Astrocyte (in vitro differentiated cells and primary cell): Measurements from ENCODE around the gene VDAC1. TPM values are rescaled to one million over a fixed set of nuclear protein-coding genes. Genes with fewer than 3 reads are reported as not detected.

Experiments used
- DNase-seq: peaks from one replicate; pipeline ENCODE4 v3.0.0-alpha.2; 2010; ENCODE audit warnings: low read depth
- FAIRE-seq: peaks from 2 replicates; lab custom pipeline; 2011; peaks lifted over from hg19 to GRCh38; lab: Jason Lieb, UNC
- H2AFZ ChIP-seq: 2 replicates; pipeline ENCODE4 v1.6.0; 2012; ENCODE audit warnings: low read depth, low read length, inconsistent platforms
- H3K27ac ChIP-seq: 2 replicates; pipeline ENCODE4 v1.5.1; 2011; ENCODE audit warnings: low read depth, low read length, inconsistent platforms
- H3K27me3 ChIP-seq: 2 replicates; pipeline ENCODE4 v1.6.0; 2011; ENCODE audit warnings: low read length, inconsistent platforms; ENCODE audit not compliant: insufficient read depth
- H3K36me3 ChIP-seq: 2 replicates; pipeline ENCODE4 v1.5.1; 2011; ENCODE audit warnings: low read length, inconsistent platforms; ENCODE audit not compliant: insufficient read depth
- H3K4me1 ChIP-seq: 2 replicates; pipeline ENCODE4 v1.5.1; 2011; ENCODE audit warnings: low read length, inconsistent platforms; ENCODE audit not compliant: insufficient read depth
- H3K4me2 ChIP-seq: 2 replicates; pipeline ENCODE4 v1.6.0; 2012; ENCODE audit warnings: low read length, inconsistent platforms
- H3K4me3 ChIP-seq: 2 replicates; pipeline ENCODE4 v1.5.1; 2011; ENCODE audit warnings: low read depth, mild to moderate bottlenecking, low read length, inconsistent platforms; ENCODE audit not compliant: insufficient read depth
- H3K79me2 ChIP-seq: 2 replicates; pipeline ENCODE4 v1.6.0; 2012; ENCODE audit warnings: mild to moderate bottlenecking, low read length, inconsistent platforms; ENCODE audit not compliant: insufficient read depth
- H3K9ac ChIP-seq: 2 replicates; pipeline ENCODE4 v1.6.0; 2012; ENCODE audit warnings: mild to moderate bottlenecking, low read length, inconsistent platforms
- H3K9me3 ChIP-seq: 2 replicates; pipeline ENCODE4 v1.5.1; 2012; ENCODE audit warnings: low read depth, mild to moderate bottlenecking, low read length, inconsistent platforms; ENCODE audit not compliant: insufficient read depth
- H4K20me1 ChIP-seq: 2 replicates; pipeline ENCODE4 v1.6.0; 2012; ENCODE audit warnings: low read length, inconsistent platforms; ENCODE audit not compliant: insufficient read depth
- H3K27ac Mint-ChIP-seq: one replicate; pipeline ENCODE4 v1.8.0; 2021; ENCODE audit warnings: mild to moderate bottlenecking, mixed read lengths; ENCODE audit not compliant: unreplicated experiment
- H3K27me3 Mint-ChIP-seq: one replicate; pipeline ENCODE4 v1.8.0; 2021; ENCODE audit warnings: low read depth, mixed read lengths; ENCODE audit not compliant: unreplicated experiment
- H3K36me3 Mint-ChIP-seq: one replicate; pipeline ENCODE4 v1.8.0; 2021; ENCODE audit warnings: low read depth, mixed read lengths; ENCODE audit not compliant: unreplicated experiment
- H3K4me1 Mint-ChIP-seq: one replicate; pipeline ENCODE4 v1.8.0; 2021; ENCODE audit warnings: low read depth, mixed read lengths; ENCODE audit not compliant: unreplicated experiment
- H3K4me3 Mint-ChIP-seq: one replicate; pipeline ENCODE4 v1.8.0; 2021; ENCODE audit warnings: mild to moderate bottlenecking, moderate library complexity, mixed read lengths; ENCODE audit not compliant: unreplicated experiment
- H3K9me3 Mint-ChIP-seq: one replicate; pipeline ENCODE4 v1.8.0; 2021; ENCODE audit warnings: mild to moderate bottlenecking, mixed read lengths; ENCODE audit not compliant: unreplicated experiment
- EZH2 ChIP-seq: IDR thresholded peaks from 2 replicates; pipeline ENCODE4 v1.6.1; 2012; ENCODE audit warnings: mild to moderate bottlenecking, low read length, inconsistent platforms; ENCODE audit not compliant: insufficient read depth
- total RNA-seq: library from RNA; stranded (reverse); gene quantifications from 2 replicates; pipeline ENCODE4 v1.2.1, GENCODE V29; 2021
- TF ChIP-seq, protein P1 (sequence below): IDR thresholded peaks from 2 replicates; pipeline ENCODE4 v1.5.1; 2011; ENCODE audit warnings: low read depth, mild to moderate bottlenecking, inconsistent platforms, low read length, moderate library complexity; ENCODE audit not compliant: insufficient read depth

The VDAC1 gene
- total RNA-seq, 1 donor from 2014 or later = 364 TPM

DNA sequence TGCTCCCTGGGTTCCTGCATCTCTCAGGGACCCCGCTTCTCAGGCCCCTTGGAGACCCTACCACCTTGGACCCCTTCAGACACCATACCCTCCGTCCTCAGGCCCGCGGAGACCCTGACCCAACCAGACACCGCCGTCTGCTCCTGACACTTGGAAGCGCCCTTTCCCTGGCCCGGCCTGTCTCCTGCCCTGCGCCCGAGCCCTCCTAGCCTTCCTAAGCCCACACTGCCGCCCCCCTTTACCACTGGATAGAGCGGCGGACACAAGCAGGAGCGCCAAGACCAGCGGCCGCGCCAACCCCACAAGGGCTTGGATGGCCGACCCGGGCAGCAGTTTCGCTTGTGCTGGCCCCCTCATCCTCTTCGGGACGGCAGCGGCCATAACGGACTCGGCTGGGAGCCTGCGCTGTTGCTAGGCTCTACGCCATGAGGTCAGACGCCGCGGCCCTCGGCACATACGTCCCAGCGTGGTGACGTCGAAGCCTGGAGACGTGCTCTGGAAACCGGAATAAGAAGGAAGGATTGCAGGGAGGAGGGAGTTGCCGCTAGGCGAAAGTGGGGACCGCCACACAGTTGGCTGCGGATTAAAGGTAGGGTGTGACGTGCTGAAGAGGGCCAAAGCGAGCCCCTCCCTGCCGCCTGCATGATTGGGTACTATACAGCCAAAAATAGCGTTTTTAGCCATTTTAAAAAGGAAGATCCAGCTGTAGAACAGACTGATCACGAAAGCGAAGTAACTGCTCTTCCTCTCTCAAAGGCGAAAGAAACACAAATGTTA, 36.4 kb downstream of the VDAC1 start, which contains the start of gene C5orf15:
Gene C5orf15, minus strand, starts transcription at position 422 of the 777 bp plus-strand sequence. Its CDS starts 41 bp downstream, at position 381.
- Histone ChIP-seq H3K9ac (peak within 1 kb of the TSS; percentile 99), H3K4me2 (peak within 1 kb of the TSS; percentile 99), H2AFZ (peak within 1 kb of the TSS; percentile 91), H4K20me1 (no peaks in the 10 kb centered on the region), H3K27me3 (no peaks in the 10 kb centered on the region), H3K36me3 (peaks cover 16% of the 10 kb centered on the region), H3K4me1 (peaks cover 11% of the 10 kb centered on the region), H3K27ac (peak within 1 kb of the TSS; percentile 97), H3K79me2 (peaks cover 47% of the 10 kb centered on the region), H3K4me3 (peak within 1 kb of the TSS; percentile 95), H3K9me3 (no peaks in the 10 kb centered on the region)
- TF ChIP-seq EZH2 = no peak
- TF ChIP-seq, protein P1, sequence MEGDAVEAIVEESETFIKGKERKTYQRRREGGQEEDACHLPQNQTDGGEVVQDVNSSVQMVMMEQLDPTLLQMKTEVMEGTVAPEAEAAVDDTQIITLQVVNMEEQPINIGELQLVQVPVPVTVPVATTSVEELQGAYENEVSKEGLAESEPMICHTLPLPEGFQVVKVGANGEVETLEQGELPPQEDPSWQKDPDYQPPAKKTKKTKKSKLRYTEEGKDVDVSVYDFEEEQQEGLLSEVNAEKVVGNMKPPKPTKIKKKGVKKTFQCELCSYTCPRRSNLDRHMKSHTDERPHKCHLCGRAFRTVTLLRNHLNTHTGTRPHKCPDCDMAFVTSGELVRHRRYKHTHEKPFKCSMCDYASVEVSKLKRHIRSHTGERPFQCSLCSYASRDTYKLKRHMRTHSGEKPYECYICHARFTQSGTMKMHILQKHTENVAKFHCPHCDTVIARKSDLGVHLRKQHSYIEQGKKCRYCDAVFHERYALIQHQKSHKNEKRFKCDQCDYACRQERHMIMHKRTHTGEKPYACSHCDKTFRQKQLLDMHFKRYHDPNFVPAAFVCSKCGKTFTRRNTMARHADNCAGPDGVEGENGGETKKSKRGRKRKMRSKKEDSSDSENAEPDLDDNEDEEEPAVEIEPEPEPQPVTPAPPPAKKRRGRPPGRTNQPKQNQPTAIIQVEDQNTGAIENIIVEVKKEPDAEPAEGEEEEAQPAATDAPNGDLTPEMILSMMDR = no peak
- no peaks in the 10 kb centered on the region for H3K9me3 Mint-ChIP-seq
- DNase-seq (peak; percentile 98), FAIRE-seq (no peak)
- peaks cover 26% of the 10 kb centered on the region for H3K4me1 Mint-ChIP-seq
- H3K36me3 Mint-ChIP-seq = peaks cover 7% of the 10 kb centered on the region
- H3K27me3 Mint-ChIP-seq = no peaks in the 10 kb centered on the region
- H3K27ac Mint-ChIP-seq = peak within 1 kb of the TSS; percentile 99
- peak within 1 kb of the TSS; percentile 99 for H3K4me3 Mint-ChIP-seq

DNA sequence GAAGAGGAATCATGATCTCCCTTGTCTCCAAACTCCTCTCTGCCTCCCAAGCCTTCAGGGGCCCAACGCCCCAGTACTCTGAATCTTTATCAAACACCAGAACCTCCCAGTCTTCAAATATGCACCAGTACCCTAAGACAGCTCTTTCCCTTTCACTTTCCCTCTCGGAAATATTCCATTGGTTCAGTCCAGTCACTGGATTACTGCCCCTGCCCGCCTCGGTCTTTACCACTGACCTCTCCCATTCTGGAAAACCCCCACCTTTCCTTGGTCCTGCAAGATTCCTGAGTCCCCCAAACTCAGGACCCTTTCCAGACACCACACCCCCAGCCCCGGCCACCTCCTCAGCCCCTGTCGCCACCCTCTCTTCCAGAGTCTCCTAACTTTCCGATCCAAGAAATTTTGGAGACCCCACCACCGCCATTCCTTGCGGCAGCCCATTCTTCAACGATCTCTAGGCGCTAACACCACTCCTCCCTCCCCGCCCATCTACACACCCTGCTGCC, 37.0 kb downstream of the VDAC1 start:
- peak overlapping the region; percentile 95 for H3K4me3 ChIP-seq
- H3K27ac ChIP-seq = peak overlapping the region; percentile 97
- H3K4me1 ChIP-seq = peaks cover 15% of the 10 kb centered on the region
- peaks cover 2% of the 10 kb centered on the region for H4K20me1 ChIP-seq
- no peaks in the 10 kb centered on the region for H3K27me3 ChIP-seq
- H3K79me2 ChIP-seq = peaks cover 48% of the 10 kb centered on the region
- Mint-ChIP-seq H3K4me3 (peak overlapping the region; percentile 99), H3K9me3 (no peaks in the 10 kb centered on the region), H3K36me3 (peaks cover 5% of the 10 kb centered on the region), H3K27ac (peak overlapping the region; percentile 99), H3K4me1 (peaks cover 32% of the 10 kb centered on the region), H3K27me3 (no peaks in the 10 kb centered on the region)
- no peak for FAIRE-seq
- peak overlapping the region; percentile 99 for H3K9ac ChIP-seq
- H3K9me3 ChIP-seq = no peaks in the 10 kb centered on the region
- peak overlapping the region; percentile 99 for H3K4me2 ChIP-seq
- peak overlapping the region; percentile 91 for H2AFZ ChIP-seq
- TF ChIP-seq EZH2 = no peak
- TF ChIP-seq, protein P1 = no peak
- H3K36me3 ChIP-seq = peaks cover 9% of the 10 kb centered on the region
- DNase-seq = no peak

DNA sequence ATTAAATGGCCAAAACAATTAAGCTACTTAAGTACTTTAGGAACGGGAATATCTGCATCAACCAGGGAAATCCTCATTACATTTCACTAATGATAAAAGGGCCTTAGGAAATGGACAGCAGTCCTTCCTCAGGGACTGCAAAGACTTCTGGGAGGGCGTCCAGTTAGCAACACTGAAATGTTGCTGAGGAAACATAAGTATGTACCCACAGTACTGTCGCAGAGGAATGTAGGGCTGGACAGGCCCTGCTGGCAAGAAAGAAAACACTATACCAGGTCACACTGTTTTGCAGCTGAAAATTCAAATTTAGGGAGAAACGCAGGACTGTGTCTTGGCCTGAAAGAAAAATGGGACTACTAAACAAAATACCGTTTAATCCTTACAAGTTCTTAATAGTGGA, 37.7 kb downstream of the VDAC1 start:
- Histone ChIP-seq H3K9me3 (no peaks in the 10 kb centered on the region), H3K4me2 (peak overlapping the region; percentile 99), H3K4me1 (peaks cover 21% of the 10 kb centered on the region), H3K36me3 (peaks cover 5% of the 10 kb centered on the region), H3K27ac (peak overlapping the region; percentile 97), H3K9ac (peak overlapping the region; percentile 99), H3K79me2 (peaks cover 54% of the 10 kb centered on the region), H3K27me3 (no peaks in the 10 kb centered on the region), H2AFZ (no peak overlapping the region), H3K4me3 (peak overlapping the region; percentile 95), H4K20me1 (peaks cover 8% of the 10 kb centered on the region)
- FAIRE-seq (no peak), DNase-seq (no peak)
- peak overlapping the region; percentile 99 for H3K27ac Mint-ChIP-seq
- H3K27me3 Mint-ChIP-seq = no peaks in the 10 kb centered on the region
- peaks cover 38% of the 10 kb centered on the region for H3K4me1 Mint-ChIP-seq
- peak overlapping the region; percentile 99 for H3K4me3 Mint-ChIP-seq
- H3K36me3 Mint-ChIP-seq = peaks cover 2% of the 10 kb centered on the region
- no peaks in the 10 kb centered on the region for H3K9me3 Mint-ChIP-seq
- TF ChIP-seq, protein P1 = no peak
- TF ChIP-seq EZH2 = no peak
